ENCODE results near the gene PRKCA.

Gene PRKCA

GRCh38 chr17:66677201-66677981 lies 375.0 kb downstream of the PRKCA start:
- H3K4me3 ChIP-seq (IDR thresholded peaks at IDR 0.05; ENCODE audit: insufficient read depth, low read depth, low read length), result no peak overlapping the region
- no peak overlapping the region for H3K27ac ChIP-seq
- no peak overlapping the region for H3K9ac ChIP-seq
- H3K36me3 ChIP-seq (ENCODE audit: insufficient read depth), result no peaks in the 10 kb centered on the region
- no peaks in the 10 kb centered on the region for H4K20me1 ChIP-seq (ENCODE audit: insufficient read depth)
- peaks cover 14% of the 10 kb centered on the region for H3K4me1 ChIP-seq (ENCODE audit: low read depth, poor library complexity, severe bottlenecking)
- H3K27me3 ChIP-seq (ENCODE audit: insufficient read depth, low read depth), result no peaks in the 10 kb centered on the region
- TF ChIP-seq CTCF (conservative IDR thresholded peaks at IDR 0.05; ENCODE audit: low read depth, low read length), result no peak
- no peak overlapping the region for H3K4me2 ChIP-seq
- no peak overlapping the region for H2AFZ ChIP-seq (ENCODE audit: low read depth)
- no peaks in the 10 kb centered on the region for H3K79me2 ChIP-seq (ENCODE audit: insufficient read depth, low read depth)

DNA sequence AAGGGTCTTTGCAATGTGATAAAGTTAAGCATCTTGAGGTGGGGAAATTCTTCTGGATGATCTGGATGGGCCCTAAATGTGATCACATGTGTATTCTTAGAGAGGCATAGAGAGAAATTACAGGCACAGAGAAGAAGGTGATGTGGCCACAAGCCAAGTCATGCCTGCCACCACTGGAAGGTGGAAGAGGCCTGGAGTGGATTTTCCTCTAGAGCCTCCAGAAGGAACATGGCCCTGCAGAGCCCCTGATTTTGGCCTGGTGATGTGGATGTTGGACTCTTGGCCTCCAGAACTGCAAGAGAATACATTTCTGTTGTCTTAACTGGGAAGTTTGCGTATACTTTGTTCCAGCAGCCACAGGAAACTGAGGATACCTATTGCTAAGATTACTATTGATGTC lies 375.6 kb downstream of the PRKCA start:
- no peak for TF ChIP-seq CTCF (conservative IDR thresholded peaks at IDR 0.05; ENCODE audit: low read depth, low read length)
- H4K20me1 ChIP-seq (ENCODE audit: insufficient read depth), result no peaks in the 10 kb centered on the region
- no peak overlapping the region for H3K4me2 ChIP-seq
- no peaks in the 10 kb centered on the region for H3K79me2 ChIP-seq (ENCODE audit: insufficient read depth, low read depth)
- no peak overlapping the region for H3K9ac ChIP-seq
- no peak overlapping the region for H3K27ac ChIP-seq
- H3K4me3 ChIP-seq (IDR thresholded peaks at IDR 0.05; ENCODE audit: insufficient read depth, low read depth, low read length), result no peak overlapping the region
- peaks cover 11% of the 10 kb centered on the region for H3K4me1 ChIP-seq (ENCODE audit: low read depth, poor library complexity, severe bottlenecking)
- H3K36me3 ChIP-seq (ENCODE audit: insufficient read depth), result no peaks in the 10 kb centered on the region
- H2AFZ ChIP-seq (ENCODE audit: low read depth), result no peak overlapping the region
- no peaks in the 10 kb centered on the region for H3K27me3 ChIP-seq (ENCODE audit: insufficient read depth, low read depth)

GRCh38 chr17:66678827-66679226 lies 376.4 kb downstream of the PRKCA start:
- H3K36me3 ChIP-seq (ENCODE audit: insufficient read depth), result no peaks in the 10 kb centered on the region

DNA sequence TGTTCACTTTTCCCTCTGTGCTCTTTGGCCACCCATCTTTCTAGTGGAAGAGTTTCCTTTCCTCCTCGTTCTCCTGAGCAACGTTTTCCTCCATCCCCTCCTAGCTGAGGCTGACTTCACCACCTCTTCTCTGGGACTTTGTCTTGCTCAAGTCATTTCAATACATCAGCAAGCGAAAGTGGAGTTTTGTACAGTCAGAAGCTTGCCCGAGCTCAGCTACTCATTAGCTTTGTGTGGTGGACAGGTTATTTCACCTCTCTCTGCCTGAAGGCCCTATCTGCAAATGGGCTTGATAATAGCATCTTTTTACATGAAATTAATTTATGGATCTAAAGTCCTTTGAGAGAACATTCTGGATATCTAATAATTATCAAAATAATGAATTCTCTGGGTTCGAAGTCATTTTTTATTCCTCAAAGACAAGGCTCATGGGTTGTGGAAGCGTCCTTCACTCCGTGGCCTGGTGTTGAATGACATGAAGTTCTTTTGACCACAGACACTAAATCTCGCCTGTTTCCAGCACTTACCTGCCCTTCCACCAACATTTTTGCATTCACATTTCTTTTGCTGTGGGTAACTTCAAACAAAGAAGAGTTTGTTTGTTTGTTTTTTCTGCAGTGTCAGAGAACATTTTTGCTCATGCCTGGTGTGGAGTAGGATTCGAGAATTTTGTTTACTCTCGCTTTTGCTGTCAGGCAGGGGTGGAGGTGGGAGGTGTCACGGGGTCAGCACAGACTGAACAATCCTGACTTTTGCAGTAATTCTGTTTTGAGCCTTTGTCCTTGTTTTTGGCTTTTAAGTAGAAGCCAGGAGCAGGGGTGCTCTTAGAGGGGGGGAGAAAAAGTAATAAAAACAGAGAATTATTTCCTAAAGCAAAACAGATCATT lies 377.5 kb downstream of the PRKCA start:
- no peak for TF ChIP-seq CTCF (conservative IDR thresholded peaks at IDR 0.05; ENCODE audit: low read depth, low read length)
- no peaks in the 10 kb centered on the region for H3K27me3 ChIP-seq (ENCODE audit: insufficient read depth, low read depth)
- no peak overlapping the region for H3K9ac ChIP-seq
- H4K20me1 ChIP-seq (ENCODE audit: insufficient read depth), result no peaks in the 10 kb centered on the region
- H3K36me3 ChIP-seq (ENCODE audit: insufficient read depth), result no peaks in the 10 kb centered on the region
- H2AFZ ChIP-seq (ENCODE audit: low read depth), result no peak overlapping the region
- no peaks in the 10 kb centered on the region for H3K79me2 ChIP-seq (ENCODE audit: insufficient read depth, low read depth)
- no peak overlapping the region for H3K4me2 ChIP-seq
- no peaks in the 10 kb centered on the region for H3K4me1 ChIP-seq (ENCODE audit: low read depth, poor library complexity, severe bottlenecking)
- no peak overlapping the region for H3K4me3 ChIP-seq (IDR thresholded peaks at IDR 0.05; ENCODE audit: insufficient read depth, low read depth, low read length)
- H3K27ac ChIP-seq, result no peak overlapping the region

More at GRCh38 chr17:66678827-66679226, 376.4 kb downstream of the PRKCA start:
- Histone ChIP-seq H4K20me1 (ENCODE audit: insufficient read depth) (no peaks in the 10 kb centered on the region), H3K27me3 (ENCODE audit: insufficient read depth, low read depth) (no peaks in the 10 kb centered on the region), H3K4me3 (IDR thresholded peaks at IDR 0.05; ENCODE audit: insufficient read depth, low read depth, low read length) (no peak overlapping the region), H3K27ac (no peak overlapping the region), H3K79me2 (ENCODE audit: insufficient read depth, low read depth) (no peaks in the 10 kb centered on the region), H2AFZ (ENCODE audit: low read depth) (no peak overlapping the region), H3K4me2 (no peak overlapping the region), H3K4me1 (ENCODE audit: low read depth, poor library complexity, severe bottlenecking) (peaks cover 3% of the 10 kb centered on the region), H3K9ac (no peak overlapping the region)
- TF ChIP-seq CTCF (conservative IDR thresholded peaks at IDR 0.05; ENCODE audit: low read depth, low read length), result no peak
